ENCODE results near the gene BICDL2.

GRCh38 chr16:2979669-2980226, 57.0 kb downstream of the BICDL2 start:
- no peak for TF ChIP-seq POLR2AphosphoS5 (IDR thresholded peaks at IDR 0.05; ENCODE audit: insufficient read depth, low read depth, low read length)
- no peak for TF ChIP-seq POLR2A (IDR thresholded peaks at IDR 0.05; ENCODE audit: low read depth, low read length)
- TF ChIP-seq, protein P1, sequence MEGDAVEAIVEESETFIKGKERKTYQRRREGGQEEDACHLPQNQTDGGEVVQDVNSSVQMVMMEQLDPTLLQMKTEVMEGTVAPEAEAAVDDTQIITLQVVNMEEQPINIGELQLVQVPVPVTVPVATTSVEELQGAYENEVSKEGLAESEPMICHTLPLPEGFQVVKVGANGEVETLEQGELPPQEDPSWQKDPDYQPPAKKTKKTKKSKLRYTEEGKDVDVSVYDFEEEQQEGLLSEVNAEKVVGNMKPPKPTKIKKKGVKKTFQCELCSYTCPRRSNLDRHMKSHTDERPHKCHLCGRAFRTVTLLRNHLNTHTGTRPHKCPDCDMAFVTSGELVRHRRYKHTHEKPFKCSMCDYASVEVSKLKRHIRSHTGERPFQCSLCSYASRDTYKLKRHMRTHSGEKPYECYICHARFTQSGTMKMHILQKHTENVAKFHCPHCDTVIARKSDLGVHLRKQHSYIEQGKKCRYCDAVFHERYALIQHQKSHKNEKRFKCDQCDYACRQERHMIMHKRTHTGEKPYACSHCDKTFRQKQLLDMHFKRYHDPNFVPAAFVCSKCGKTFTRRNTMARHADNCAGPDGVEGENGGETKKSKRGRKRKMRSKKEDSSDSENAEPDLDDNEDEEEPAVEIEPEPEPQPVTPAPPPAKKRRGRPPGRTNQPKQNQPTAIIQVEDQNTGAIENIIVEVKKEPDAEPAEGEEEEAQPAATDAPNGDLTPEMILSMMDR (IDR thresholded peaks at IDR 0.05; ENCODE audit: extremely low read depth in 1 of 2, insufficient read depth in 1 of 2, low read depth in 1 of 2, low read length in 2 of 2): no peak
- no peak for TF ChIP-seq EZH2 (IDR thresholded peaks at IDR 0.05; ENCODE audit: borderline replicate concordance, low read depth, low read length, severe bottlenecking)
- TF ChIP-seq, protein P2, sequence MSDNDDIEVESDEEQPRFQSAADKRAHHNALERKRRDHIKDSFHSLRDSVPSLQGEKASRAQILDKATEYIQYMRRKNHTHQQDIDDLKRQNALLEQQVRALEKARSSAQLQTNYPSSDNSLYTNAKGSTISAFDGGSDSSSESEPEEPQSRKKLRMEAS (IDR thresholded peaks at IDR 0.05; ENCODE audit: insufficient read depth, insufficient read length): no peak
